ENCODE measurements around the gene EPGN. TPM values are rescaled to one million over a fixed set of nuclear protein-coding genes. Genes with fewer than 3 reads are reported as not detected.

EPGN gene, protein sequence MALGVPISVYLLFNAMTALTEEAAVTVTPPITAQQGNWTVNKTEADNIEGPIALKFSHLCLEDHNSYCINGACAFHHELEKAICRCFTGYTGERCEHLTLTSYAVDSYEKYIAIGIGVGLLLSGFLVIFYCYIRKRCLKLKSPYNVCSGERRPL
- total RNA-seq: not detected

DNA sequence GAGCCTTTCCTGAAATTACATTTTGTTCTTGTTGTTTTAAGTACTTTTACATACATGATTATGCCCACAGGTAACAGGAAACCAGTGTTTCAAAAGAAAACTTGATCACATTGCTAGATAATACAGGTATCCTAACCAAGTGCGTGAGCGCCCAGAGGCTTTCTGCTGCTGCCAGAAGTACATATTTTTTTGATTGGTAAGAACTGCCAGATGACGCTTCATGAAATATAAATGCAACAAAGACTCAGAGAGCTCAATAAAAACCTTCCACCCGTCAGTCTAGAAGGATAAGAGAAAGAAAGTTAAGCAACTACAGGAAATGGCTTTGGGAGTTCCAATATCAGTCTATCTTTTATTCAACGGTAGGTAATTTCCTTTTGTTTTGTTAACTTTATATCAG, at the start of gene EPGN:
Gene EPGN, plus strand, starts transcription at position 256 of the 400 bp plus-strand sequence. Its CDS starts 64 bp downstream, at position 320.
- intact Hi-C loops (cut with micrococcal nuclease): no loop called here
- H3K36me3 Mint-ChIP-seq (ENCODE audit: low read depth): no peaks in the 10 kb centered on the region
- peak within 1 kb of the TSS; percentile 33 for H3K4me3 Mint-ChIP-seq
- CTCF ChIA-PET: interaction anchor here (0.6 to 4.6 kb wide), 4 partner anchors 12 to 366 kb away, joined by 3 to 33 read pairs (median 4); no protein-coding TSS in a partner anchor
- peak; percentile 8 for DNase-seq
- peaks cover 14% of the 10 kb centered on the region for H3K4me1 Mint-ChIP-seq (ENCODE audit: low read depth)
- no peaks in the 10 kb centered on the region for H3K27me3 Mint-ChIP-seq (ENCODE audit: low read depth)
- H3K9me3 Mint-ChIP-seq: no peaks in the 10 kb centered on the region
- H3K27ac Mint-ChIP-seq: no peak within 1 kb of the TSS

GRCh38 chr4:74258963-74259362, 49.3 kb upstream of the EPGN start:
- Mint-ChIP-seq H3K27ac (no peak overlapping the region), H3K4me1 (ENCODE audit: low read depth) (no peaks in the 10 kb centered on the region), H3K4me3 (no peak overlapping the region), H3K27me3 (ENCODE audit: low read depth) (no peaks in the 10 kb centered on the region), H3K9me3 (no peaks in the 10 kb centered on the region), H3K36me3 (ENCODE audit: low read depth) (no peaks in the 10 kb centered on the region)
- CTCF ChIA-PET: no interaction called here
- intact Hi-C loops (cut with micrococcal nuclease): no loop called here
- no peak for DNase-seq

GRCh38 chr4:74260036-74260435, 48.2 kb upstream of the EPGN start:
- intact Hi-C loops (cut with micrococcal nuclease): no loop called here
- Mint-ChIP-seq H3K4me3 (no peak overlapping the region), H3K9me3 (no peaks in the 10 kb centered on the region), H3K36me3 (ENCODE audit: low read depth) (no peaks in the 10 kb centered on the region), H3K27ac (no peak overlapping the region), H3K27me3 (ENCODE audit: low read depth) (no peaks in the 10 kb centered on the region), H3K4me1 (ENCODE audit: low read depth) (no peaks in the 10 kb centered on the region)
- CTCF ChIA-PET: interaction anchor here (1.3 kb wide), 1 partner anchor 58 kb away, joined by 3 read pairs; no protein-coding TSS in a partner anchor
- DNase-seq: no peak

GRCh38 chr4:74262522-74262921, 45.7 kb upstream of the EPGN start:
- DNase-seq: no peak
- Mint-ChIP-seq H3K27ac (no peak overlapping the region), H3K4me3 (no peak overlapping the region), H3K9me3 (no peaks in the 10 kb centered on the region), H3K27me3 (ENCODE audit: low read depth) (no peaks in the 10 kb centered on the region), H3K4me1 (ENCODE audit: low read depth) (no peaks in the 10 kb centered on the region), H3K36me3 (ENCODE audit: low read depth) (no peaks in the 10 kb centered on the region)
- CTCF ChIA-PET: interaction anchor here (1.4 kb wide), 1 partner anchor 34 kb away, joined by 5 read pairs; no protein-coding TSS in a partner anchor
- intact Hi-C loops (cut with micrococcal nuclease): no loop called here

GRCh38 chr4:74263551-74263950, 44.7 kb upstream of the EPGN start:
- Mint-ChIP-seq H3K4me1 (ENCODE audit: low read depth) (peaks cover 3% of the 10 kb centered on the region), H3K4me3 (no peak overlapping the region), H3K9me3 (no peaks in the 10 kb centered on the region), H3K36me3 (ENCODE audit: low read depth) (no peaks in the 10 kb centered on the region), H3K27ac (no peak overlapping the region), H3K27me3 (ENCODE audit: low read depth) (no peaks in the 10 kb centered on the region)
- DNase-seq: no peak
- intact Hi-C loops (cut with micrococcal nuclease): no loop called here
- CTCF ChIA-PET: interaction anchor here (1.4 kb wide), 1 partner anchor 35 kb away, joined by 5 read pairs; no protein-coding TSS in a partner anchor

GRCh38 chr4:74266081-74266480, 42.2 kb upstream of the EPGN start:
- H3K27me3 Mint-ChIP-seq (ENCODE audit: low read depth): no peaks in the 10 kb centered on the region
- intact Hi-C loops (cut with micrococcal nuclease): no loop called here
- CTCF ChIA-PET: no interaction called here

GRCh38 chr4:74267998-74268606, 40.2 kb upstream of the EPGN start:
- CTCF ChIA-PET: no interaction called here
- Mint-ChIP-seq H3K4me3 (no peak overlapping the region), H3K36me3 (ENCODE audit: low read depth) (peaks cover 1% of the 10 kb centered on the region), H3K9me3 (peaks cover 2% of the 10 kb centered on the region), H3K4me1 (ENCODE audit: low read depth) (peaks cover 3% of the 10 kb centered on the region), H3K27me3 (ENCODE audit: low read depth) (no peaks in the 10 kb centered on the region), H3K27ac (no peak overlapping the region)
- no peak for DNase-seq
- intact Hi-C loops (cut with micrococcal nuclease): no loop called here

More at GRCh38 chr4:74266081-74266480, 42.2 kb upstream of the EPGN start:
- H3K36me3 Mint-ChIP-seq (ENCODE audit: low read depth): peaks cover 1% of the 10 kb centered on the region
- no peak overlapping the region for H3K4me3 Mint-ChIP-seq
- H3K27ac Mint-ChIP-seq: no peak overlapping the region
- peaks cover 2% of the 10 kb centered on the region for H3K9me3 Mint-ChIP-seq
- H3K4me1 Mint-ChIP-seq (ENCODE audit: low read depth): peaks cover 3% of the 10 kb centered on the region
- no peak for DNase-seq

DNA sequence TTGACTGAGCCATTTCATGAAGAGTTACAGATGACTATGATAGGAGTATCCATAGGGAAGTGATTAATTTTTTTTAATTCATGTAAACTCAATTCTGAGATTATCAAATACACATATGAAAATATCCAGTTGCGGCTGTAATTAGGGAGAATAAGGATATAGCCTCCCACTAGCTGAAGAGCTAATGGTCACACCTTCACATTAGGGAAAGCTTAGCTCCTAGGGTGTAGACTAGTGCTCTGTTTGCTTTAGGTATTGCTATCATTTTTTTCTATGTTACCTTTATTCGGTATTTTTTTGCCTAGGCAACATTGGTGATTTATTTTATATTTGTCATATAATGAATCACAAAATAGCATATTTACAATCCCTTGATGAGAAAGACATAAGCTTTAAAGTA, 39.6 kb upstream of the EPGN start:
- Mint-ChIP-seq H3K36me3 (ENCODE audit: low read depth) (peaks cover 1% of the 10 kb centered on the region), H3K4me3 (no peak overlapping the region), H3K27me3 (ENCODE audit: low read depth) (no peaks in the 10 kb centered on the region), H3K27ac (no peak overlapping the region), H3K9me3 (peaks cover 2% of the 10 kb centered on the region), H3K4me1 (ENCODE audit: low read depth) (peaks cover 3% of the 10 kb centered on the region)
- intact Hi-C loops (cut with micrococcal nuclease): no loop called here
- CTCF ChIA-PET: interaction anchor here (1.1 kb wide), 1 partner anchor 40 kb away, joined by 3 read pairs; no protein-coding TSS in a partner anchor
- no peak for DNase-seq

DNA sequence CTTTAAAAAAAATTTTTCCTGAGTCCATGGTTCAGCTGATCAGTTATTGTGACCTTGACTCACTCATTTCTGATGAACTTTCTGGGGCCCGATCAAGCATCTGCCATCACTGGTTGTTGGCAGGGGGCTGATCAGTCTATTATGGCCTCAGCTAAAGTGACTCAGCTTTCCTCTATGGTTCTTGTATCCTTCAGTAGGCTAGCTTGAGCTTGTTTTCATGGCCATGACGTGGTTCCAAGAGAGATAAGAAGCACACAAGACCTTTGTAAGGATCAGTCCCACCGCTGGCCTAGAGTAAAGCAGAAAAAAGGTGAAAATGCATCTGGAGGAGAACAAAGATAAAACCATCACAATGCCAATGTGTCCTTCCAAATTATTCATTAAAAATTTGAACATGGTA, 29.8 kb upstream of the EPGN start:
- CTCF ChIA-PET: no interaction called here
- no peaks in the 10 kb centered on the region for H3K9me3 Mint-ChIP-seq

GRCh38 chr4:74279716-74280115, 28.6 kb upstream of the EPGN start:
- no peaks in the 10 kb centered on the region for H3K27me3 Mint-ChIP-seq (ENCODE audit: low read depth)
- CTCF ChIA-PET: interaction anchor here (0.6 to 1.0 kb wide), 3 partner anchors 51 to 1634 kb away, joined by 3 to 4 read pairs (median 3); no protein-coding TSS in a partner anchor
- DNase-seq: no peak
- H3K9me3 Mint-ChIP-seq: no peaks in the 10 kb centered on the region
- peaks cover 6% of the 10 kb centered on the region for H3K36me3 Mint-ChIP-seq (ENCODE audit: low read depth)
- H3K4me1 Mint-ChIP-seq (ENCODE audit: low read depth): no peaks in the 10 kb centered on the region
- intact Hi-C loops (cut with micrococcal nuclease): no loop called here
- no peak overlapping the region for H3K4me3 Mint-ChIP-seq
- no peak overlapping the region for H3K27ac Mint-ChIP-seq

More for the DNA sequence above, 29.8 kb upstream of the EPGN start:
- DNase-seq: no peak
- Mint-ChIP-seq H3K4me1 (ENCODE audit: low read depth) (no peaks in the 10 kb centered on the region), H3K4me3 (no peak overlapping the region), H3K27me3 (ENCODE audit: low read depth) (no peaks in the 10 kb centered on the region), H3K27ac (no peak overlapping the region), H3K36me3 (ENCODE audit: low read depth) (peaks cover 2% of the 10 kb centered on the region)
- intact Hi-C loops (cut with micrococcal nuclease): no loop called here

- no peak overlapping the region for H3K4me3 Mint-ChIP-seq
- intact Hi-C loops (cut with micrococcal nuclease): no loop called here
- no peak overlapping the region for H3K27ac Mint-ChIP-seq
- H3K4me1 Mint-ChIP-seq (ENCODE audit: low read depth): no peaks in the 10 kb centered on the region
- no peaks in the 10 kb centered on the region for H3K27me3 Mint-ChIP-seq (ENCODE audit: low read depth)
- DNase-seq: no peak
- no peaks in the 10 kb centered on the region for H3K9me3 Mint-ChIP-seq
- H3K36me3 Mint-ChIP-seq (ENCODE audit: low read depth): peaks cover 6% of the 10 kb centered on the region
- CTCF ChIA-PET: interaction anchor here (1.0 kb wide), 1 partner anchor 36 kb away, joined by 3 read pairs; no protein-coding TSS in a partner anchor
Observed at GRCh38 chr4:74282926-74283325, 25.3 kb upstream of the EPGN start.

DNA sequence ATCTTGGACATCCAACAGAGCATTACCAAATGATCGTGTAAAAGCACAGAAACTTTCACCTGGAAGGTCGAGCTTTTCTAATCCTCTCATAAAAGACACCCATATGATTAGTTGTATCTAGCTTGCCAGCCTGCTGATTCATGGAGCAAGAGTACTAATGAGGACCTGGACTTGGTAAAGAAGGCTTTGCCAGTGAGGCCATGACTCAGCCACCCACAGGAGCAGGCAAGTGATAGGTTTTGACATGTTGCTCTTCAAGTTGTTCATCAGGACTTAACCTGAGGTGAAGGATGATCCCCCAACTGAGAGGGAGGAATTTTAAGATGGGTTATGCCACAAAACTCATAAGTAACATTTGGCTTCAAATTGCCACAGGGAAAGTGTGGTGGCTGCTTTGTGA, 24.7 kb upstream of the EPGN start:
- CTCF ChIA-PET: interaction anchor here (1.0 kb wide), 1 partner anchor 35 kb away, joined by 3 read pairs; no protein-coding TSS in a partner anchor
- H3K9me3 Mint-ChIP-seq: no peaks in the 10 kb centered on the region
- no peak for DNase-seq
- H3K36me3 Mint-ChIP-seq (ENCODE audit: low read depth): peaks cover 6% of the 10 kb centered on the region
- no peak overlapping the region for H3K4me3 Mint-ChIP-seq
- H3K27ac Mint-ChIP-seq: no peak overlapping the region
- no peaks in the 10 kb centered on the region for H3K4me1 Mint-ChIP-seq (ENCODE audit: low read depth)
- intact Hi-C loops (cut with micrococcal nuclease): no loop called here
- H3K27me3 Mint-ChIP-seq (ENCODE audit: low read depth): no peaks in the 10 kb centered on the region

DNA sequence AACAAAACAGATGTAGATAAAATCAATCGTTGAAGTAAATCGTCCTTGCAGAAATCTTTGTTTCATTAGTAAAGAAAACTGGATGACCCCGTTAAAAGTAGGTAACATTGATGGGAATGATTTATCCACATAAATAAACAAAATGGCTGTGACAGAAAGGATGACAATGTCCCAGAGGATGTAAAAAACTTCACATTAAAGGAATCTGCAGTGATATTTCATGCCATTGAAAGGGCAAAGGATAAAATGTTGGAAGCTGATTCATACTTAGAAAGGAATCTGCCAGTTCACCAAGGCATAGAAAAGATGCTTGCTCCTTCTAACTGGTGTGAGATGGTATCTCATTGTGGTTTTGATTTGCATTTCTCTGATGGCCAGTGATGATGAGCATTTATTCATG, 24.2 kb upstream of the EPGN start:
- DNase-seq: no peak
- no peaks in the 10 kb centered on the region for H3K9me3 Mint-ChIP-seq
- no peaks in the 10 kb centered on the region for H3K27me3 Mint-ChIP-seq (ENCODE audit: low read depth)
- H3K36me3 Mint-ChIP-seq (ENCODE audit: low read depth): peaks cover 6% of the 10 kb centered on the region
- H3K4me1 Mint-ChIP-seq (ENCODE audit: low read depth): no peaks in the 10 kb centered on the region
- intact Hi-C loops (cut with micrococcal nuclease): no loop called here
- H3K4me3 Mint-ChIP-seq: no peak overlapping the region
- no peak overlapping the region for H3K27ac Mint-ChIP-seq
- CTCF ChIA-PET: interaction anchor here (1.0 kb wide), 1 partner anchor 34 kb away, joined by 3 read pairs; no protein-coding TSS in a partner anchor

Measured in activated naive CD4-positive, alpha-beta T cell treated with anti-CD3 and anti-CD28 coated beads for 36 hours (primary cell).